Ectodermal cell (in vitro differentiated cells): ENCODE data around the gene INTS3.
A peak's percentile ranks its signal among the peaks of the same experiment; 100 is the strongest.
"Not testable (repeated sequence)": the region's sequence is repeated elsewhere in the genome, so short reads cannot be mapped to it uniquely, and the experiment has no call there.

Source experiments
- H3K27ac ChIP-seq: 2 replicates; pipeline ENCODE4 v1.7.0; 2013; ENCODE audit warnings: mild to moderate bottlenecking, low read depth, low read length; ENCODE audit not compliant: insufficient read depth, poor library complexity, severe bottlenecking
- H3K27me3 ChIP-seq: 2 replicates; pipeline ENCODE4 v1.7.0; 2013; ENCODE audit warnings: mild to moderate bottlenecking, low read length; ENCODE audit not compliant: insufficient read depth, control insufficient read depth, poor library complexity, severe bottlenecking
- H3K36me3 ChIP-seq: one replicate; pipeline ENCODE4 v1.7.0; 2013; ENCODE audit warnings: low read length; ENCODE audit not compliant: control insufficient read depth, insufficient read depth
- H3K4me1 ChIP-seq: one replicate; pipeline ENCODE4 v1.7.0; 2013; ENCODE audit warnings: low read length; ENCODE audit not compliant: control insufficient read depth, insufficient read depth
- H3K4me3 ChIP-seq: 2 replicates; pipeline ENCODE4 v1.7.0; 2013; ENCODE audit warnings: low read depth, low read length, control low read depth; ENCODE audit not compliant: insufficient read depth
- H3K9me3 ChIP-seq: 2 replicates; pipeline ENCODE4 v1.7.0; 2013; ENCODE audit warnings: mild to moderate bottlenecking, low read length, moderate library complexity; ENCODE audit not compliant: control insufficient read depth
- WGBS, 2 experiments: methylation state at CpG; one replicate each; pipeline ENCODE4 v1.1.7; 2013; ENCODE audit warnings: missing lambda C conversion rate in 2 of 2; 5-methylcytosine and 5-hydroxymethylcytosine counted together

The INTS3 gene

DNA sequence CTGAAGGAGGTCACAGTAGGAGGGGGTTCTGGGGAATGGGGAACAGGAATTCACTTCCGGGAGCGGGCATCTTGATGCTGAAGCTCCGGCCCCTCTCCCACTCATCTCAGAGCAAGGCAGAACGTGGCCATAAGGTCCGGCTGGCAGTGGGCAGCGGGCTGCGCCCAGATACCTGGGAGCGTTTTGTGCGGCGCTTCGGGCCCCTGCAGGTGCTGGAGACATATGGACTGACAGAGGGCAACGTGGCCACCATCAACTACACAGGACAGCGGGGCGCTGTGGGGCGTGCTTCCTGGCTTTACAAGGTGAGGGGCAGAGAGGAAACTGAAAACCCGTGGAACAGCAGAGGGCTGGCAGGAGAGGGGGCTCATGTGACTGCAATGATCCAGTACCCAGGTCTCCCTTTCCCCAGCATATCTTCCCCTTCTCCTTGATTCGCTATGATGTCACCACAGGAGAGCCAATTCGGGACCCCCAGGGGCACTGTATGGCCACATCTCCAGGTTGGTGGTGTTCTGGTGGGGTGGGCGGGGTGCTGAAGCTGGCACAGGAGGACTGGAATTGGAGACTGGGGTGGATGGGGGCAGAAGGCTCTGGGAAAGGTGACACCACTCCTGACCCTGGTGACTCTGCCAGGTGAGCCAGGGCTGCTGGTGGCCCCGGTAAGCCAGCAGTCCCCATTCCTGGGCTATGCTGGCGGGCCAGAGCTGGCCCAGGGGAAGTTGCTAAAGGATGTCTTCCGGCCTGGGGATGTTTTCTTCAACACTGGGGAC, 50.4 kb downstream of the INTS3 start:
- Histone ChIP-seq H3K9me3 (no peaks in the 10 kb centered on the region), H3K27ac (no peak overlapping the region), H3K27me3 (peaks cover 15% of the 10 kb centered on the region), H3K36me3 (peaks cover 2% of the 10 kb centered on the region), H3K4me3 (no peak overlapping the region), H3K4me1 (peaks cover 4% of the 10 kb centered on the region)
- WGBS, 2 experiments: 92 to 93% methylated on average over 22 of the region's 22 CpGs

DNA sequence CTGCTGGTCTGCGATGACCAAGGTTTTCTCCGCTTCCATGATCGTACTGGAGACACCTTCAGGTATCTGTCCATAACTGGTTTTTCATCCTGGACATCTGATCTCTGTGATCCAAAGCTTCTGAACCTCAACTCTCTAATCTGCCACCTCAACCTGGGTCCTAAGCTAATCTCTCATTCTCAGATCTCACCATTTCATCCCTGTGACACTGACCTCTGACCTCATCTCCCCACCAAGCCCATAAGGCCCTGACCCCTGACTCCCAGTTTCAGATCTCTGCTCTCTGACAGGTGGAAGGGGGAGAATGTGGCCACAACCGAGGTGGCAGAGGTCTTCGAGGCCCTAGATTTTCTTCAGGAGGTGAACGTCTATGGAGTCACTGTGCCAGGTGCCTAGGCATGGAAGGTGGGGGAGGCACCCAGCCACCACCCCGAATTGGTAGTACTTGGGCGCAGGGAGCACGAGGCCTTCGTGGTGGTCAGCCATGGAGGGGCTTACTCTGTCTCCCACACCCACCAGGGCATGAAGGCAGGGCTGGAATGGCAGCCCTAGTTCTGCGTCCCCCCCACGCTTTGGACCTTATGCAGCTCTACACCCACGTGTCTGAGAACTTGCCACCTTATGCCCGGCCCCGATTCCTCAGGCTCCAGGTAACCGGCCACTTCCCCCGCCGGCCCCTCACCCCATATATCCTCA, 51.1 kb downstream of the INTS3 start:
- Histone ChIP-seq H3K27me3 (peaks cover 15% of the 10 kb centered on the region), H3K4me3 (no peak overlapping the region), H3K4me1 (peaks cover 4% of the 10 kb centered on the region), H3K9me3 (no peaks in the 10 kb centered on the region), H3K27ac (no peak overlapping the region), H3K36me3 (no peaks in the 10 kb centered on the region)
- WGBS, 2 experiments: 93 to 94% methylated on average over 18 of the region's 18 CpGs

DNA sequence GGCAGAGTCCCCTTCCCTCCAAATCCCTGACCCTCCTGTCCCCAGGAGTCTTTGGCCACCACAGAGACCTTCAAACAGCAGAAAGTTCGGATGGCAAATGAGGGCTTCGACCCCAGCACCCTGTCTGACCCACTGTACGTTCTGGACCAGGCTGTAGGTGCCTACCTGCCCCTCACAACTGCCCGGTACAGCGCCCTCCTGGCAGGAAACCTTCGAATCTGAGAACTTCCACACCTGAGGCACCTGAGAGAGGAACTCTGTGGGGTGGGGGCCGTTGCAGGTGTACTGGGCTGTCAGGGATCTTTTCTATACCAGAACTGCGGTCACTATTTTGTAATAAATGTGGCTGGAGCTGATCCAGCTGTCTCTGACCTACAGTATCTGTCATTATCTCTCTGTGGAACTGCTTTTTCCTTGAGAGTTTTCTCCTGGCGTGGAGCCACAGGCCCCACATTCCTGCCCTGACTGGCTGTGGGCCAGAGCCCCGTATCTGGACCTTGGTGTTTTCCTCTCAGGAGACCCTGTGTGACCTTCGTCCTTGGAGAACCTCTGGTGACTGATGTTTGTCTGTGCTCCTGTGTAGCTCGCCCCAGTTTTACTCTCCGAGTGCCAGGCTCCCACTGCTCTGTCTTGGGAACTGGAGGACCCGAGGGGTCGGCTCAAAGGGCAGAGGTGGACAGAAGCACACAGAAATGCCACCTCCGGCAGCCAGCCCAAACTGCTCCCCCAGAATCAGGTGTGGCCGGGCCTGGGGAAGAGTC, 52.1 kb downstream of the INTS3 start:
- no peak overlapping the region for H3K27ac ChIP-seq
- H3K9me3 ChIP-seq: no peaks in the 10 kb centered on the region
- H3K27me3 ChIP-seq: peaks cover 15% of the 10 kb centered on the region
- H3K4me3 ChIP-seq: no peak overlapping the region
- H3K36me3 ChIP-seq: no peaks in the 10 kb centered on the region
- WGBS, 2 experiments: 91 to 96% methylated on average over 17 of the region's 17 CpGs
- peaks cover 4% of the 10 kb centered on the region for H3K4me1 ChIP-seq

DNA sequence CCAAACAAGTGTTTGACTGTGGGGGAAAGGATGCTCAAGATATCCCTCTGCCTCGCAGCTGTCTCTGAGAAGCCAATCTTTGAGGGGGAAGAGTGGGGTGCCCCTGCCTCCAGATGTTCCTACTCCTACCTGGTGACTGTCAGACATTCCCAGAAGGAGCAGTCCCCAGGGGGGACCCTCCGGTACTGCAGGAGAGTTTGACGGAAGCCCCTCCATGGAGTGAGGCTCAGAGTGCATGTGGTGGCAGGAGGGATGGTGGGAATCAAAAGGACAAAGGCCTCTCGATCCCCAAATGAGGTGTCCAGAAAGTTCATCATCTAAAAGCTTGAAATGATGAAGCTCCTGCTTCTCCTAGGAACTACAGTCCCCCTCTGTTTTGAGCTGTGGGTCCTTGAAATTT, 52.7 kb downstream of the INTS3 start:
- WGBS, 2 experiments: 89 to 91% methylated on average over 4 of the region's 4 CpGs
- H3K36me3 ChIP-seq: no peaks in the 10 kb centered on the region

DNA sequence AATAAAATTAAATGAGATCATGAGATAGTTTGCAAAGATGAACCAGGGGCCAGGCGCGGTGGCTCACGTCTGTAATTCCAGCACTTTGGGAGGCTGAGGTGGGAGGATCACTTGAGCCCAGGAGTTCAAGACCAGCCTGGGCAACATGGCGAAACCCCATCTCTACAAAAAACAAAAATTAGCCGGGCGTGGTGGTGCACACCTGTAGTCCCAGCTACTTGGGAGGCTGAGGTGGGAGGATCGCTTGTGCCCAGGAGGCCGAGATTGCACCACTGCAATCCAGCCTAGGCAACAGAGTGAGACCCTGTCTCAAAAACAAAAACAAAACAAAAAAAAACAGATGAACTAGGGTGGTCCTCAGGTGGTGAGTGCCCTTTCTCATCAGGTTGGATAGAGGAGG, 54.8 kb downstream of the INTS3 start:
- H3K36me3 ChIP-seq, H3K4me1 ChIP-seq, H3K27me3 ChIP-seq, H3K9me3 ChIP-seq: not testable (repeated sequence)
- peak overlapping the region; percentile 82 for H3K27ac ChIP-seq
- 90 to 91% methylated on average over 8 of the region's 8 CpGs for WGBS, 2 experiments
- peak overlapping the region; percentile 69 for H3K4me3 ChIP-seq

More for the DNA sequence above, 52.7 kb downstream of the INTS3 start:
- no peak overlapping the region for H3K4me3 ChIP-seq
- H3K9me3 ChIP-seq: no peaks in the 10 kb centered on the region
- H3K27me3 ChIP-seq: peaks cover 9% of the 10 kb centered on the region
- H3K27ac ChIP-seq: no peak overlapping the region
- peaks cover 3% of the 10 kb centered on the region for H3K4me1 ChIP-seq

DNA sequence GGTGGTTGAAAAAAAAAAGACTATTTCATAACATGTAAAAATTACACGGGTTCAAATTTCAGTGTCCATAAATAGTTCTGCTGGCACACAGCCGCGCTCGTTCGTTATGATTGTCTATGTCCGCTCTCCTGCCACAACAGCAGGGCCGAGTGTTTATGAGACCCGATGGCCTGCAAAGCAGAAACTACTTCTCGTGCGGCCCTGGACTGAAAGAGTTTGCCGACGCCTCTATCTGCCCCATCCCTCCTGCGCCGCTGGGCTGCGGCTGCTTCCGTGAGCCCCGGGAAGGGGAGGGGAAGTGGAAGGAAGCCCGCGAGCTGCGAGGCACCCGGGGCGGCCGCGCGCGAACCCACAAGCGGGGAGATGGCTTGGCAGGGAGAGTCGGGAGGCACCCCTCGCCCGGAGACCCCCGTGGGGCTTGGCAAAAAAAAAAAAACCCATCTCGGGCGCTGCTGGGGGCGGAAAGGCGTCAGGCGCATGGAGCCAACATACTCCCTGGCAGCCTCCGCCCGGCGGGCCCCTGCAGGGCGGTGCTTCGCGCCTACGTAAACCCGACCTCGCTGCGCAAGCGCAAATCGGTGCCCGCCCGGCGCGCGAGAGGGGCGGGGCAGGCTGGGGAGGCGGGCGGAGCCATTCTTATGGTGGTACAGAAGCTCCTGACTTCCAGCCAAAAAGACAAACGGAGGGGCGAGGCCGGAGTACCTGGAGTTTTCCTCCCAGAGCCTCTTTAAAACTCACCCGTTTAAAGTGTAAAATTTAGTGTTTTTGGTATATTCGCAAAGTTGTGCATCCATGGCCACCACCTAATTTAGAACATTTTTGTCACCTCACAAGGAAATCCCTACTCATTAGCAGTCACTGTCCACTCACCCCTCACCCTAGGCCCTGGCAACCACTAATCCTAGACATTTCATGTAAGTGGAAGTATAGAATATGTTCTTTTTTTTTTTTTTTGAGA, 55.7 kb downstream of the INTS3 start:
- Histone ChIP-seq H3K9me3 (no peaks in the 10 kb centered on the region), H3K27ac (peak overlapping the region; percentile 82), H3K4me1 (peaks cover 3% of the 10 kb centered on the region), H3K36me3 (no peaks in the 10 kb centered on the region), H3K4me3 (peak overlapping the region; percentile 69), H3K27me3 (no peaks in the 10 kb centered on the region)
- WGBS, 2 experiments: 5% methylated on average over 60 to 61 of the region's 61 CpGs

DNA sequence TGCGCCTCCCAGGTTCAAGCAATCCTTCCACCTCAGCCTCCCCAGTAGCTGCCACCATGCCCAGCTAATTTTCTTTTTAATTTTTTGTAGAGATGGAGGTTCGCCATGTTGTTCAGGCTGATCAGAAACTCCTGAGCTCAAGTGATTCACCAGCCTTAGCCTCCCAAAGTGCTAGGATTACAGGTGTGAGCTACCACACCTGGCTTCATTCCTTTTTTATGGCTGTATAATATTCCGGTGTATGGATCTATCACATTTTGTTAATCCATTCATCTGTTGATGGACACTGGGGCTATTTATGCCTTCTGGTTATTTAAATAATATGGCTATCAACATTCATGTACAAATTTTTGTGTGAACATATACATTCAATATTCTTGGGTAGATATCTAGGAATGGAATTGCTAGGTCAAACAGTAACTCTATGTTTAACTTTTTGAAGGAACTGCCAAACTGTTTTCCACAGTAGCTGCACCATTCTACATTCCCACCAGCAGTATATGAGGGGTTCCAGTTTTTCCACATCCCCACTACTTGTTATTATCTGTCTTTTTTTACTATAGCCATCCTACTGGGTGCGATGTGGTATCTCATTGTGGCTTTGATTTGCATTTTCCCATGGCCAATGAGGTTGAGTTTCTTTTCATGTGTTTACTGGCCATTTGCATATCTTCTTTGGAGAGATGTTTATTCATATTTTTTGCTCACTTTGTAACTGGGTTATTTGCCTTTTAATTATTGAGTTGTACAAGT, 58.4 kb downstream of the INTS3 start:
- WGBS, 2 experiments: 87 to 94% methylated on average over 4 of the region's 4 CpGs
- Histone ChIP-seq H3K4me1 (peaks cover 3% of the 10 kb centered on the region), H3K9me3 (no peaks in the 10 kb centered on the region), H3K36me3 (no peaks in the 10 kb centered on the region), H3K27me3 (no peaks in the 10 kb centered on the region), H3K4me3 (no peak overlapping the region), H3K27ac (no peak overlapping the region)

DNA sequence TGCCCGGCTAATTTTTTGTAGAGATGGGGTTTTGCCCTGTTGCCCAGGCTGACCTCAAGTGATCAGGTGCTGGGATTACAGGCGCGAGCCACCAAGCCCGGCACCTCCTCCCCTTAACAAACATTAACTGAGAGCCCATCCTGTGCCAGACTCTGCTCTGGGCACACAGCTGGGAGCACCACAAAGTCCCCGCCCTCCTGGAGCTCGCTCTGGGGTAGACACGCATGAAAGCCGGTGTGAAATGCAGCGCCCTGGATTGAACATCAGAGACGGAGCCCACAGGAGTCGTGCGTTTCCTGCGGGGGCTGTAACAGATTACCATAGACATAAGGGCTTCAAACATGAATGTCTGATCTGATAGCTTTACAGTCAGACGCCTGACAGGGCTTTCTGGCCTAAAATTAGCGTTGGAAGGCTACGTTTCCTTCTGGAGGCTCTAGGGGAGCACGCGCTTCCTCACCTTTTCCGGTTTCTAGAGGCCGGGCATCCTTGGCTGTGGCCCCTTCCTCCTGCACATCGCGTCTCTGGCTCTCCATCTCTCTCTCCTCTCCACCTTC, 61.7 kb downstream of the INTS3 start:
- Histone ChIP-seq H3K9me3 (no peaks in the 10 kb centered on the region), H3K36me3 (no peaks in the 10 kb centered on the region), H3K27ac (no peak overlapping the region), H3K4me1 (peaks cover 31% of the 10 kb centered on the region), H3K4me3 (no peak overlapping the region), H3K27me3 (no peaks in the 10 kb centered on the region)
- WGBS, 2 experiments: 87 to 89% methylated on average over 22 of the region's 22 CpGs
